Measurements from ENCODE around the gene KCTD19. TPM values are rescaled to one million over a fixed set of nuclear protein-coding genes. Genes with fewer than 3 reads are reported as not detected.

KCTD19 gene
- total RNA-seq, 1 experiment from 2014 or later, result 0.32 TPM

GRCh38 chr16:67287960-67288359 lies 38.6 kb downstream of the KCTD19 start:
- Histone ChIP-seq H3K27me3 (replicated peaks; ENCODE audit: insufficient read depth, low read depth, low read length, poor library complexity) (no peaks in the 10 kb centered on the region), H3K9me3 (ENCODE audit: low read depth, low read length, poor library complexity, severe bottlenecking) (no peaks in the 10 kb centered on the region), H3K4me1 (ENCODE audit: insufficient read depth, low read length, poor library complexity, severe bottlenecking) (no peaks in the 10 kb centered on the region), H3K4me3 (ENCODE audit: low read depth, low read length, poor library complexity, severe bottlenecking) (no peak overlapping the region), H3K36me3 (ENCODE audit: insufficient read depth, low read length, poor library complexity, severe bottlenecking) (no peaks in the 10 kb centered on the region), H3K27ac (ENCODE audit: low read depth, low read length, poor library complexity, severe bottlenecking) (no peak overlapping the region)
- intact Hi-C loops (cut with micrococcal nuclease; ENCODE audit: unreplicated experiment), result no loop called here
- POLR2A ChIA-PET (ENCODE audit: low non-redundant PET), result no interaction called here
- CTCF ChIA-PET, result no interaction called here
- BruUV-seq (replicated peaks), result no TSS peak
- DNase-seq (ENCODE audit: low spot score), result no peak
- no peak for TF ChIP-seq CTCF (conservative IDR thresholded peaks at IDR 0.05; ENCODE audit: low read depth, low read length)
- TF ChIP-seq EZH2 (IDR thresholded peaks at IDR 0.05; ENCODE audit: borderline replicate concordance, low read depth, low read length, poor library complexity, severe bottlenecking), result no peak

- no TSS peak for BruUV-seq (replicated peaks)
- Histone ChIP-seq H3K9me3 (ENCODE audit: low read depth, low read length, poor library complexity, severe bottlenecking) (no peaks in the 10 kb centered on the region), H3K4me1 (ENCODE audit: insufficient read depth, low read length, poor library complexity, severe bottlenecking) (no peaks in the 10 kb centered on the region)
These were observed 39.9 kb downstream of the KCTD19 start for GRCh38 chr16:67286441-67287235.

More at GRCh38 chr16:67286441-67287235, 39.9 kb downstream of the KCTD19 start:
- ChIA-PET POLR2A (ENCODE audit: low non-redundant PET) (no interaction called here), CTCF (interaction anchor here (0.6 kb wide), 1 partner anchor 345 kb away, joined by 4 read pairs; no protein-coding TSS in a partner anchor)
- no peak for TF ChIP-seq EZH2 (IDR thresholded peaks at IDR 0.05; ENCODE audit: borderline replicate concordance, low read depth, low read length, poor library complexity, severe bottlenecking)
- TF ChIP-seq CTCF (conservative IDR thresholded peaks at IDR 0.05; ENCODE audit: low read depth, low read length), result no peak
- intact Hi-C loops (cut with micrococcal nuclease; ENCODE audit: unreplicated experiment), result no loop called here
- no peak overlapping the region for H3K27ac ChIP-seq (ENCODE audit: low read depth, low read length, poor library complexity, severe bottlenecking)
- no peaks in the 10 kb centered on the region for H3K36me3 ChIP-seq (ENCODE audit: insufficient read depth, low read length, poor library complexity, severe bottlenecking)
- H3K4me3 ChIP-seq (ENCODE audit: low read depth, low read length, poor library complexity, severe bottlenecking), result no peak overlapping the region
- no peaks in the 10 kb centered on the region for H3K27me3 ChIP-seq (replicated peaks; ENCODE audit: insufficient read depth, low read depth, low read length, poor library complexity)
- no peak for DNase-seq (ENCODE audit: low spot score)
